HG03432 (cell line): ENCODE results near the gene SH2D4B.

ENCODE experiments used
- ATAC-seq: cut with Tn5 transposase; IDR thresholded peaks from one replicate; pipeline ENCODE4 v1.9.1; 2021; ENCODE audit warnings: mild to moderate bottlenecking, moderate library complexity; ENCODE audit not compliant: unreplicated experiment

Gene SH2D4B

GRCh38 chr10:80622153-80622552 is 84.5 kb downstream of the SH2D4B start:
- no peak for ATAC-seq

GRCh38 chr10:80630324-80630723 is 92.6 kb downstream of the SH2D4B start:
- no peak for ATAC-seq

- ATAC-seq, result no peak
Observed at GRCh38 chr10:80632742-80633141, 95.0 kb downstream of the SH2D4B start.

GRCh38 chr10:80633383-80633860 is 95.7 kb downstream of the SH2D4B start:
- ATAC-seq, result no peak

GRCh38 chr10:80633910-80634309 is 96.2 kb downstream of the SH2D4B start:
- no peak for ATAC-seq

GRCh38 chr10:80642661-80643060 is 105.0 kb downstream of the SH2D4B start:
- no peak for ATAC-seq

GRCh38 chr10:80646366-80646765 is 108.7 kb downstream of the SH2D4B start:
- ATAC-seq, result no peak

GRCh38 chr10:80647173-80647833 is 109.6 kb downstream of the SH2D4B start:
- ATAC-seq, result no peak

GRCh38 chr10:80648106-80648505 is 110.4 kb downstream of the SH2D4B start:
- no peak for ATAC-seq

- ATAC-seq, result no peak
Observed at GRCh38 chr10:80649183-80649582, 111.5 kb downstream of the SH2D4B start.

GRCh38 chr10:80655898-80656297 is 118.2 kb downstream of the SH2D4B start:
- ATAC-seq, result no peak

GRCh38 chr10:80658068-80658467 is 120.4 kb downstream of the SH2D4B start:
- ATAC-seq, result no peak

- ATAC-seq, result no peak
Observed at GRCh38 chr10:80659289-80659688, 121.6 kb downstream of the SH2D4B start.

GRCh38 chr10:80660266-80660665 is 122.6 kb downstream of the SH2D4B start:
- ATAC-seq, result no peak

- ATAC-seq, result no peak
Observed at GRCh38 chr10:80660736-80661135, 123.0 kb downstream of the SH2D4B start.

- ATAC-seq, result no peak
Observed at GRCh38 chr10:80661526-80661925, 123.8 kb downstream of the SH2D4B start.

- ATAC-seq, result peak; percentile 82
Observed at GRCh38 chr10:80662429-80663261, 124.9 kb downstream of the SH2D4B start.

- ATAC-seq, result peak; percentile 67
Observed at GRCh38 chr10:80664071-80664680, 126.5 kb downstream of the SH2D4B start.

- no peak for ATAC-seq
Observed at GRCh38 chr10:80669485-80669884, 131.8 kb downstream of the SH2D4B start.

GRCh38 chr10:80670774-80671173 is 133.1 kb downstream of the SH2D4B start:
- ATAC-seq, result no peak

GRCh38 chr10:80671847-80672246 is 134.1 kb downstream of the SH2D4B start:
- no peak for ATAC-seq

- ATAC-seq, result no peak
Observed at GRCh38 chr10:80672613-80673012, 134.9 kb downstream of the SH2D4B start.
